ENCODE data around the gene C12orf50. TPM values are rescaled to one million over a fixed set of nuclear protein-coding genes. Genes with fewer than 3 reads are reported as not detected.

Gene C12orf50
- not detected for polyA plus RNA-seq (2012; ENCODE audit: insufficient read length, low read depth)

- TF ChIP-seq FOXP2 (optimal IDR thresholded peaks at IDR 0.05; ENCODE audit: borderline replicate concordance, extremely low read depth, extremely low read length, insufficient read depth), result no peak
- no peak for TF ChIP-seq REST (IDR thresholded peaks at IDR 0.05; ENCODE audit: insufficient read depth in 1 of 2, low read depth in 2 of 2, low read length in 2 of 2)
- TF ChIP-seq TAF1 (IDR thresholded peaks at IDR 0.05; ENCODE audit: borderline replicate concordance, insufficient read depth, low read length), result no peak
- TF ChIP-seq SIN3A (IDR thresholded peaks at IDR 0.05; ENCODE audit: borderline replicate concordance, insufficient read depth, low read length), result no peak
- no peak for TF ChIP-seq POLR2AphosphoS5 (IDR thresholded peaks at IDR 0.05; ENCODE audit: low read depth, low read length)
Measured at GRCh38 chr12:88029093-88029665, at the start of gene C12orf50. Gene C12orf50, minus strand, starts transcription at chr12:88029401. Its CDS starts 2,439 bp downstream, at chr12:88026962.

GRCh38 chr12:88067301-88067700 is 38.1 kb upstream of the C12orf50 start:
- no peak for TF ChIP-seq SIN3A (IDR thresholded peaks at IDR 0.05; ENCODE audit: borderline replicate concordance, insufficient read depth, low read length)
- no peak for TF ChIP-seq POLR2AphosphoS5 (IDR thresholded peaks at IDR 0.05; ENCODE audit: low read depth, low read length)
- TF ChIP-seq REST (IDR thresholded peaks at IDR 0.05; ENCODE audit: insufficient read depth in 1 of 2, low read depth in 2 of 2, low read length in 2 of 2), result no peak
- no peak for TF ChIP-seq TAF1 (IDR thresholded peaks at IDR 0.05; ENCODE audit: borderline replicate concordance, insufficient read depth, low read length)
- no peak for TF ChIP-seq FOXP2 (optimal IDR thresholded peaks at IDR 0.05; ENCODE audit: borderline replicate concordance, extremely low read depth, extremely low read length, insufficient read depth)

GRCh38 chr12:88063375-88063774 is 34.2 kb upstream of the C12orf50 start:
- TF ChIP-seq SIN3A (IDR thresholded peaks at IDR 0.05; ENCODE audit: borderline replicate concordance, insufficient read depth, low read length), result no peak
- no peak for TF ChIP-seq POLR2AphosphoS5 (IDR thresholded peaks at IDR 0.05; ENCODE audit: low read depth, low read length)
- TF ChIP-seq FOXP2 (optimal IDR thresholded peaks at IDR 0.05; ENCODE audit: borderline replicate concordance, extremely low read depth, extremely low read length, insufficient read depth), result no peak
- no peak for TF ChIP-seq REST (IDR thresholded peaks at IDR 0.05; ENCODE audit: insufficient read depth in 1 of 2, low read depth in 2 of 2, low read length in 2 of 2)
- TF ChIP-seq TAF1 (IDR thresholded peaks at IDR 0.05; ENCODE audit: borderline replicate concordance, insufficient read depth, low read length), result no peak

GRCh38 chr12:88062474-88062873 is 33.3 kb upstream of the C12orf50 start:
- no peak for TF ChIP-seq SIN3A (IDR thresholded peaks at IDR 0.05; ENCODE audit: borderline replicate concordance, insufficient read depth, low read length)
- no peak for TF ChIP-seq POLR2AphosphoS5 (IDR thresholded peaks at IDR 0.05; ENCODE audit: low read depth, low read length)
- TF ChIP-seq REST (IDR thresholded peaks at IDR 0.05; ENCODE audit: insufficient read depth in 1 of 2, low read depth in 2 of 2, low read length in 2 of 2), result no peak
- no peak for TF ChIP-seq TAF1 (IDR thresholded peaks at IDR 0.05; ENCODE audit: borderline replicate concordance, insufficient read depth, low read length)
- no peak for TF ChIP-seq FOXP2 (optimal IDR thresholded peaks at IDR 0.05; ENCODE audit: borderline replicate concordance, extremely low read depth, extremely low read length, insufficient read depth)
